PC-9 (cell line): ENCODE data around the gene CAPN10. TPM values are rescaled to one million over a fixed set of nuclear protein-coding genes. Genes with fewer than 3 reads are reported as not detected.

ENCODE experiments used
- BruUV-seq: library from RNA; stranded (reverse); fragments of 400-500 nt; replicated peaks from 2 replicates; lab custom pipeline; 2021; lab: Mats Ljungman, UMichigan
- CTCF ChIA-PET: fragments of 300-600 bp; sonication (Branson Sonifier 250); formaldehyde crosslinking; loops from one replicate; lab custom pipeline; 2022; ENCODE audit warnings: antibody characterized with exemption; lab: Charles Lee
- POLR2A ChIA-PET: fragments of 300-600 bp; sonication (Branson Sonifier 250); formaldehyde crosslinking; loops from one replicate; lab custom pipeline; 2022; ENCODE audit warnings: antibody characterized with exemption; ENCODE audit not compliant: unreplicated experiment; lab: Charles Lee
- DNase-seq, 2 experiments: peaks; one replicate each; pipeline versions ENCODE4 v3.0.0 to v3.0.0-alpha.2; 2015 to 2022; ENCODE audit warnings: mixed read lengths in 1 of 2
- H2AFZ ChIP-seq: fragments of 200-600 bp; sonication (generic); 2 replicates; pipeline ENCODE4 v1.8.1; 2017; ENCODE audit warnings: antibody characterized with exemption
- H3F3A ChIP-seq: fragments of 200-600 bp; sonication (generic); 2 replicates; pipeline ENCODE4 v1.8.1; 2017; ENCODE audit warnings: antibody characterized with exemption, mild to moderate bottlenecking, low read depth; ENCODE audit not compliant: insufficient read depth
- H3K27ac ChIP-seq: fragments of 200-600 bp; sonication (generic); 2 replicates; pipeline ENCODE4 v1.6.1; 2016; ENCODE audit warnings: mixed run types
- H3K27me3 ChIP-seq: fragments of 200-600 bp; sonication (generic); 2 replicates; pipeline ENCODE4 v1.6.1; 2016; ENCODE audit warnings: low read depth, mixed run types; ENCODE audit not compliant: insufficient read depth
- H3K36me3 ChIP-seq: fragments of 200-600 bp; sonication (generic); 2 replicates; pipeline ENCODE4 v1.6.1; 2016; ENCODE audit warnings: low read depth, mixed run types
- H3K4me1 ChIP-seq: fragments of 200-600 bp; sonication (generic); replicated peaks from 2 replicates; pipeline ENCODE4 v1.6.1; 2016; ENCODE audit warnings: mixed run types; ENCODE audit not compliant: insufficient read depth
- H3K4me2 ChIP-seq: fragments of 200-600 bp; sonication (generic); 2 replicates; pipeline ENCODE4 v1.6.1; 2017; ENCODE audit warnings: mixed run types
- H3K4me3 ChIP-seq: fragments of 200-600 bp; sonication (generic); 2 replicates; pipeline ENCODE4 v1.6.1; 2016; ENCODE audit warnings: mixed run types
- H3K79me2 ChIP-seq: fragments of 200-600 bp; sonication (generic); 2 replicates; pipeline ENCODE4 v1.6.1; 2017; ENCODE audit warnings: low read depth, mixed run types
- H3K9me2 ChIP-seq: fragments of 200-600 bp; sonication (generic); 2 replicates; pipeline ENCODE4 v1.8.1; 2017; ENCODE audit warnings: mild to moderate bottlenecking; ENCODE audit not compliant: insufficient read depth
- H3K9me3 ChIP-seq: fragments of 200-600 bp; sonication (generic); 2 replicates; pipeline ENCODE4 v1.8.1; 2016; ENCODE audit warnings: low read depth; ENCODE audit not compliant: insufficient read depth
- H4K20me1 ChIP-seq: fragments of 200-600 bp; sonication (generic); 2 replicates; pipeline ENCODE4 v1.8.1; 2017; ENCODE audit not compliant: insufficient read depth
- CTCF ChIP-seq: fragments of 200-600 bp; sonication (generic); conservative IDR thresholded peaks from 2 replicates; pipeline ENCODE4 v1.6.1; 2017; ENCODE audit warnings: mixed run types, antibody characterized with exemption, mild to moderate bottlenecking, moderate library complexity
- EZH2 ChIP-seq: fragments of 200-600 bp; sonication (generic); IDR thresholded peaks from 2 replicates; pipeline ENCODE4 v1.8.0; 2017; ENCODE audit warnings: antibody characterized with exemption, low read depth
- intact Hi-C: fragments of 100-400 bp; cut with micrococcal nuclease; formaldehyde crosslinking; loops from one replicate; pipeline ENCODE4 v1.10.0; 2022; ENCODE audit not compliant: unreplicated experiment
- total RNA-seq: library from RNA; stranded (reverse); gene quantifications from 2 replicates; pipeline ENCODE4 v1.2.3, GENCODE V29; 2021

Gene CAPN10
- total RNA-seq, 1 experiment from 2014 or later = 49.8 TPM

- H3K36me3 ChIP-seq = no peaks in the 10 kb centered on the region
- H3K9me3 ChIP-seq = no peaks in the 10 kb centered on the region
- no peak overlapping the region for H2AFZ ChIP-seq
- no peaks in the 10 kb centered on the region for H3K27me3 ChIP-seq
- intact Hi-C loops = no loop called here
- H3K79me2 ChIP-seq = no peaks in the 10 kb centered on the region
- CTCF ChIA-PET = interaction anchor here (0.7 to 1.1 kb wide), 4 partner anchors 17 to 39 kb away, joined by 3 to 7 read pairs (median 5); partner anchors contain the start of gene CAPN10
- H3K4me3 ChIP-seq = no peak overlapping the region
- no peaks in the 10 kb centered on the region for H3K4me1 ChIP-seq
- H3F3A ChIP-seq = no peaks in the 10 kb centered on the region
- H4K20me1 ChIP-seq = no peaks in the 10 kb centered on the region
- POLR2A ChIA-PET = interaction anchor here (0.6 to 0.7 kb wide), 2 partner anchors 98 to 169 kb away, joined by 4 to 6 read pairs; no protein-coding TSS in a partner anchor
- H3K4me2 ChIP-seq = peak overlapping the region; percentile 29; the same call in 1 of the 2 replicates
- no TSS peak for BruUV-seq
- DNase-seq = peak; percentile 78 to 88
- H3K9me2 ChIP-seq = no peaks in the 10 kb centered on the region
- TF ChIP-seq CTCF = peak; percentile 79
- TF ChIP-seq EZH2 = no peak
- no peak overlapping the region for H3K27ac ChIP-seq
Observed at GRCh38 chr2:240604291-240604938, 17.9 kb downstream of the CAPN10 start.

GRCh38 chr2:240604939-240605716, 18.6 kb downstream of the CAPN10 start:
- intact Hi-C loops = no loop called here
- H2AFZ ChIP-seq = no peak overlapping the region
- CTCF ChIA-PET = interaction anchor here (1.1 kb wide), 2 partner anchors 19 to 39 kb away, joined by 5 read pairs; partner anchors contain the start of gene CAPN10
- no peak overlapping the region for H3K27ac ChIP-seq
- peak overlapping the region; percentile 29; the same call in 1 of the 2 replicates for H3K4me2 ChIP-seq
- H4K20me1 ChIP-seq = no peaks in the 10 kb centered on the region
- BruUV-seq = no TSS peak
- H3F3A ChIP-seq = no peaks in the 10 kb centered on the region
- no peaks in the 10 kb centered on the region for H3K36me3 ChIP-seq
- H3K4me3 ChIP-seq = no peak overlapping the region
- no peaks in the 10 kb centered on the region for H3K9me3 ChIP-seq
- H3K27me3 ChIP-seq = no peaks in the 10 kb centered on the region
- H3K9me2 ChIP-seq = no peaks in the 10 kb centered on the region
- TF ChIP-seq CTCF = no peak
- no peak for TF ChIP-seq EZH2
- POLR2A ChIA-PET = no interaction called here
- no peak for DNase-seq
- H3K79me2 ChIP-seq = no peaks in the 10 kb centered on the region
- H3K4me1 ChIP-seq = no peaks in the 10 kb centered on the region

DNA sequence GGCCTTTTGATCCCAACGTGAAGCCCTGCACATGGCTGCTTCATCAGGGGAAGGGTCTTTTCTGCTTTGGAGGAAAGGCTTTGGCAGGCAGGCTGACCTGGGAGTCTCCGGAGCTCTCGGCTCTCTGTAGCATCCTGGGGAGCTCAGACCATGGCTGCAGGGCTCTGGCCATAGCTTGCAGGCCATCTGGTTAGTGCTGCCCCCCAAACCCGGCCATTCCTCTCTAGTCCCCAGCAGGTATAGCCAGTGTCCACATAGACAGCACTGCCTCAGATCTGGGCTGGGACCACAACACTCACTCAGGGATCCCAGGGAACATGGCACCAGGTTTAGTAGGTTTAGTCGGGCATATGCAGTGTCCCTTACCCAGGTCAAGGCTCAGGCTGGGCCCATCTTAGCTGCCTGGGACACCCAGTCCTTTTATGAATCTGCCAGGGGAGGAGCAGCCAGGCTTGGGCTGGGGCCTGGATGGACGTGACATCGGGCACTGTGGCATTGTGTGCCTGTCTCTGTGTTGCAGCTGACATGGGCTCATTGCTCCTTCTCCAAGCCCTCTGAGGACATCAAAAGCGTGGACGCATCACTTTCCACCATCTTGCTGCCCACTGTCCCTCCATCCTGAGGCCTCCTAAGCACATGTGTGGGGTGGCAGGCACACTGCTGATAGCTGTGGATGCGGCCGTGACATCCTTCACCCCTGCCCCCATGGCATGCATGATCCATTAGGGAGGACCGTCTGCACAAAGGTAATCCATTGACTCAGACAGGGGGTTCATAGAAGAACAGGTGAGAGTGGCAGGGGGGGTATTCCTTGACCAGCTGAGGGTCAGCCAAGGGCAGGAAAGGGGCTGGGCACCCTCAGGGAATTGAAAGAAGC, 19.6 kb downstream of the CAPN10 start:
- no TSS peak for BruUV-seq
- TF ChIP-seq CTCF (no peak), EZH2 (no peak)
- no peak overlapping the region for H3K4me2 ChIP-seq
- CTCF ChIA-PET = no interaction called here
- POLR2A ChIA-PET = no interaction called here
- H3F3A ChIP-seq = no peaks in the 10 kb centered on the region
- no peaks in the 10 kb centered on the region for H4K20me1 ChIP-seq
- no peaks in the 10 kb centered on the region for H3K9me2 ChIP-seq
- H3K27me3 ChIP-seq = no peaks in the 10 kb centered on the region
- no peak overlapping the region for H3K4me3 ChIP-seq
- no peaks in the 10 kb centered on the region for H3K79me2 ChIP-seq
- no peak for DNase-seq
- H3K36me3 ChIP-seq = no peaks in the 10 kb centered on the region
- no peaks in the 10 kb centered on the region for H3K9me3 ChIP-seq
- no peak overlapping the region for H2AFZ ChIP-seq
- H3K4me1 ChIP-seq = no peaks in the 10 kb centered on the region
- no peak overlapping the region for H3K27ac ChIP-seq
- intact Hi-C loops = no loop called here
